IMR-90 (cell line): ENCODE data around the gene MRPS25. TPM values are rescaled to one million over a fixed set of nuclear protein-coding genes. Genes with fewer than 3 reads are reported as not detected.

Source experiments
- ATAC-seq: fragments of 200-7000 bp; cut with Tn5 transposase; 2 replicates; pipeline ENCODE4 v1.9.1; 2020; ENCODE audit warnings: low read depth, mild to moderate bottlenecking, moderate library complexity
- BruUV-seq: library from RNA; stranded (reverse); fragments of 400-500 nt; replicated peaks from 2 replicates; lab custom pipeline; 2021; lab: Mats Ljungman, UMichigan
- CTCF ChIA-PET: fragments of 300-600 bp; formaldehyde crosslinking; extraction: SDS; loops from one replicate; lab custom pipeline; 2021; ENCODE audit warnings: antibody characterized with exemption; lab: Yijun Ruan, JAX
- POLR2A ChIA-PET: fragments of 300-600 bp; sonication (Branson Sonifier 250); formaldehyde crosslinking; loops from one replicate; lab custom pipeline; 2022; ENCODE audit warnings: antibody characterized with exemption; ENCODE audit not compliant: unreplicated experiment; lab: Charles Lee
- DNase-seq: peaks from one replicate; pipeline ENCODE4 v3.0.0; 2013
- H2AFZ ChIP-seq: replicated peaks from 2 replicates; pipeline ENCODE3; 2013; ENCODE audit warnings: low read length, mild to moderate bottlenecking; ENCODE audit not compliant: poor library complexity
- H2AK5ac ChIP-seq: 2 replicates; pipeline ENCODE4 v1.6.1; 2013; ENCODE audit warnings: low read depth, low read length, inconsistent platforms
- H2AK9ac ChIP-seq: replicated peaks from 2 replicates; pipeline ENCODE3; 2013; ENCODE audit warnings: mild to moderate bottlenecking, low read depth, low read length, moderate library complexity; ENCODE audit not compliant: poor library complexity
- H2BK120ac ChIP-seq: 2 replicates; pipeline ENCODE4 v1.6.1; 2013; ENCODE audit warnings: low read depth, low read length, inconsistent platforms
- H2BK15ac ChIP-seq: 3 replicates; pipeline ENCODE4 v1.6.1; 2013; ENCODE audit warnings: low read depth, low read length, inconsistent platforms
- H2BK20ac ChIP-seq: 2 replicates; pipeline ENCODE4 v1.6.1; 2013; ENCODE audit warnings: low read depth, mild to moderate bottlenecking, inconsistent platforms, low read length, moderate library complexity
- H2BK5ac ChIP-seq: 2 replicates; pipeline ENCODE4 v1.6.1; 2013; ENCODE audit warnings: mild to moderate bottlenecking, low read depth, low read length, inconsistent platforms; ENCODE audit not compliant: poor library complexity, severe bottlenecking
- H3K14ac ChIP-seq: replicated peaks from 2 replicates; pipeline ENCODE4 v1.6.1; 2013; ENCODE audit warnings: low read depth, low read length, inconsistent platforms
- H3K18ac ChIP-seq: 2 replicates; pipeline ENCODE4 v1.6.1; 2013; ENCODE audit warnings: low read depth, low read length, control low read depth
- H3K23ac ChIP-seq: 2 replicates; pipeline ENCODE4 v1.6.1; 2013; ENCODE audit warnings: low read depth, low read length, inconsistent platforms
- H3K27ac ChIP-seq: 2 replicates; pipeline ENCODE4 v1.5.1; 2013; ENCODE audit warnings: mild to moderate bottlenecking, control low read depth, low read length; ENCODE audit not compliant: insufficient read depth
- H3K27me3 ChIP-seq: 2 replicates; pipeline ENCODE4 v1.6.1; 2013; ENCODE audit warnings: low read length; ENCODE audit not compliant: control insufficient read depth, insufficient read depth
- H3K36me3 ChIP-seq: 2 replicates; pipeline ENCODE4 v1.6.1; 2013; ENCODE audit warnings: low read length, mixed read lengths; ENCODE audit not compliant: control insufficient read depth, insufficient read depth
- H3K4ac ChIP-seq: 2 replicates; pipeline ENCODE4 v1.6.1; 2013; ENCODE audit warnings: low read depth, low read length, inconsistent platforms
- H3K4me1 ChIP-seq: 2 replicates; pipeline ENCODE4 v1.6.1; 2013; ENCODE audit warnings: low read length, mixed read lengths; ENCODE audit not compliant: control insufficient read depth, insufficient read depth
- H3K4me2 ChIP-seq: 2 replicates; pipeline ENCODE4 v1.6.1; 2013; ENCODE audit warnings: low read depth, mild to moderate bottlenecking, control low read depth, low read length, moderate library complexity
- H3K4me3 ChIP-seq: 2 replicates; pipeline ENCODE4 v1.5.1; 2013; ENCODE audit warnings: low read depth, mild to moderate bottlenecking, control low read depth, low read length, moderate library complexity; ENCODE audit not compliant: insufficient read depth
- H3K56ac ChIP-seq: 2 replicates; pipeline ENCODE4 v1.6.1; 2013; ENCODE audit warnings: low read length, inconsistent platforms; ENCODE audit not compliant: insufficient read depth; ENCODE audit errors: extremely low read depth
- H3K79me1 ChIP-seq, 2 experiments: 2 replicates each; pipeline ENCODE4 v1.6.1; 2013; ENCODE audit warnings: low read length in 2 of 2, inconsistent platforms in 1 of 2, low read depth in 1 of 2
- H3K9ac ChIP-seq: 2 replicates; pipeline ENCODE4 v1.6.1; 2013; ENCODE audit warnings: low read depth, low read length, control low read depth
- H3K9me1 ChIP-seq: 2 replicates; pipeline ENCODE4 v1.6.1; 2013; ENCODE audit warnings: low read length, inconsistent platforms; ENCODE audit not compliant: insufficient read depth
- H3K9me3 ChIP-seq: 2 replicates; pipeline ENCODE4 v1.6.1; 2013; ENCODE audit warnings: low read length; ENCODE audit not compliant: control insufficient read depth, insufficient read depth
- H4K20me1 ChIP-seq: 2 replicates; pipeline ENCODE4 v1.6.1; 2013; ENCODE audit warnings: low read length, inconsistent platforms; ENCODE audit not compliant: insufficient read depth
- H4K5ac ChIP-seq: 2 replicates; pipeline ENCODE4 v1.6.1; 2013; ENCODE audit warnings: mild to moderate bottlenecking, low read depth, low read length, control low read depth
- H4K8ac ChIP-seq, 2 experiments: 2 replicates each; pipeline ENCODE4 v1.6.1; 2013; ENCODE audit warnings: low read depth in 2 of 2, low read length in 2 of 2, control low read depth in 1 of 2, inconsistent platforms in 1 of 2
- H4K91ac ChIP-seq: 2 replicates; pipeline ENCODE4 v1.6.1; 2013; ENCODE audit warnings: low read depth, low read length, inconsistent platforms; ENCODE audit not compliant: insufficient read depth
- FOS ChIP-seq: fragments of 150-350 bp; IDR thresholded peaks from 2 replicates; pipeline ENCODE4 v1.6.1; 2016; ENCODE audit warnings: low read depth, low read length
- MAFK ChIP-seq: IDR thresholded peaks from 2 replicates; pipeline ENCODE4 v1.6.1; 2012; ENCODE audit warnings: low read depth, low read length, improper control_type of control experiment
- RCOR1 ChIP-seq: IDR thresholded peaks from 2 replicates; pipeline ENCODE4 v1.6.1; 2012; ENCODE audit warnings: mild to moderate bottlenecking, low read length, improper control_type of control experiment; ENCODE audit not compliant: insufficient replicate concordance
- SMC3 ChIP-seq: fragments of 150-350 bp; IDR thresholded peaks from 2 replicates; pipeline ENCODE4 v1.6.1; 2016; ENCODE audit warnings: low read depth, mild to moderate bottlenecking, antibody characterized with exemption, low read length, moderate library complexity
- WGBS, 2 experiments: methylation state at CpG; one replicate each; pipeline versions ENCODE4 v1.1.5 to v1.1.7; 2013; ENCODE audit warnings: missing lambda C conversion rate in 2 of 2; ENCODE audit not compliant: insufficient read length in 1 of 2; ENCODE audit errors: extremely low coverage in 2 of 2; 5-methylcytosine and 5-hydroxymethylcytosine counted together
- dilution Hi-C: fragments of 300-500 bp; cut with HindIII; formaldehyde crosslinking; loops from one replicate; pipeline ENCODE4 v1.14.3; 2018; ENCODE audit warnings: low sequenced_read_pairs; ENCODE audit not compliant: unreplicated experiment
- in situ Hi-C: fragments of 300-500 bp; cut with MboI; formaldehyde crosslinking; loops from 3 replicates; pipeline ENCODE4 v1.14.3; 2019; ENCODE audit warnings: low sequenced_read_pairs, inconsistent platforms, mixed read lengths
- intact Hi-C: fragments of 100-400 bp; cut with micrococcal nuclease; formaldehyde crosslinking; loops from 2 replicates; pipeline ENCODE4 v1.10.0; 2022
- polyA plus RNA-seq, 3 experiments: library from polyadenylated mRNA; depleted of rRNA; stranded (reverse); fragments of >200 nt; gene quantifications; 2 replicates each; pipeline ENCODE4 v1.2.3, GENCODE V29; 2012; ENCODE audit warnings: low replicate concordance in 1 of 3
- total RNA-seq: library from RNA; depleted of rRNA; stranded (reverse); fragments of >200 nt; gene quantifications from 2 replicates; pipeline ENCODE4 v1.2.3, GENCODE V29; 2012
- TF ChIP-seq, protein P1 (sequence below): fragments of 150-350 bp; IDR thresholded peaks from 2 replicates; pipeline ENCODE4 v1.6.1; 2016; ENCODE audit warnings: low read depth, mild to moderate bottlenecking, low read length, moderate library complexity, borderline replicate concordance

The MRPS25 gene
- total and polyA plus RNA-seq, 2 of the 4 experiments (the other 2 are of a cell fraction) = 9.0 to 20.8 TPM

DNA sequence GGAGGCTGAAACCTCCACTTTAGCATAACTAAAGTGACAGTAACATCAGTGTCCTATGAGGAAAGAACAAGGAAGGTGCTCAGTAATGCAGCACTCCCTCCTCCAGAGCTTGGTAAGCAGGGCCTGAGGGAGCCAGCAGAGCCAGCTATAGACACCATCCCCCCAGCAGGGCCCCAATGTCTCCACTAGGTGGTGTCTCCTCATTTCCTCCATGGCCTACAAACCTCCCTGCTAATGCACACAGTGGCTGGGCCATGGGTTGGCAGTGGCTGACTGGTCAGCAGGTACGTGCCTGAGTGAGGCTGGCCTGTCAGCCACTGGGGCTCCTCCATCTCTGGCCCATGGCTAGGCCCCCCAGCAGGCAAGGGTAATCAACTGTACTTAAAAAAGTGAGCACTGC lies 13.6 kb downstream of the MRPS25 start (continued):
- TF ChIP-seq FOS (no peak), MAFK (no peak), RCOR1 (no peak)
- TF ChIP-seq, protein P1, sequence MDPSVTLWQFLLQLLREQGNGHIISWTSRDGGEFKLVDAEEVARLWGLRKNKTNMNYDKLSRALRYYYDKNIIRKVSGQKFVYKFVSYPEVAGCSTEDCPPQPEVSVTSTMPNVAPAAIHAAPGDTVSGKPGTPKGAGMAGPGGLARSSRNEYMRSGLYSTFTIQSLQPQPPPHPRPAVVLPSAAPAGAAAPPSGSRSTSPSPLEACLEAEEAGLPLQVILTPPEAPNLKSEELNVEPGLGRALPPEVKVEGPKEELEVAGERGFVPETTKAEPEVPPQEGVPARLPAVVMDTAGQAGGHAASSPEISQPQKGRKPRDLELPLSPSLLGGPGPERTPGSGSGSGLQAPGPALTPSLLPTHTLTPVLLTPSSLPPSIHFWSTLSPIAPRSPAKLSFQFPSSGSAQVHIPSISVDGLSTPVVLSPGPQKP = no peak

DNA sequence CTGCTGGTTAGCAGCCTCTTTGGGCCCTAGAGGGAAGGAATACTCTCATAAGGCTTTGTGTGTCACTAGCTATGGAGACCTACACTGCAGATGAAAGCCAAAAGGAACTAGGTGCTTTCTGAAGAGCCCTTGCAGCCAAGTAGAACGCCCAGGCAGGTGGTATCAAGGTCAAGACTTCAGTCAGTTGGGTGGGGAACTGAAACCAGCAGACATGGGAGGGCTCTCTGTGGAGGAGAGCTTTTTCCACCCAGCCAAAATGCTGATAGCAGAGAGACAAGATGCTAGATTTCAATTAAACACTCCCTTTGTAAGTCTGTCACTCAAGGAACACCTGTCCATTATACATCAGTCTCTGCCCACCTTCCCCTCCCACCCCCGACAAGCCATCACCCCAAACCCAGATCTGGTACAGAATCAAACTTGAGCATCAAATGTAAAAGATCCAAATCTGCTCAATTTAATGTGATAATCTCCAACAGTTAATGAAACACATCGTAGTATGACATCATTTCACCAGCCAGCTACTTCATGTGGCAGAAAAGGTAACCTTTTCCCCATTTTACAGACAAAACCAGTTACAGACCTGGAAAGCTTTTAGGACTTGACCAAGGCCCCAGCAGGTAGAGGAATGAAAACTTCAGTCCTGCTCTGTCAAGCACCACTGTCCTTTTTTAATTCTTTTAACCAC lies 14.6 kb downstream of the MRPS25 start:
- no peak overlapping the region for H3K4me2 ChIP-seq
- H3K9ac ChIP-seq = no peak overlapping the region
- no peaks in the 10 kb centered on the region for H3K9me3 ChIP-seq
- ATAC-seq (no peak), DNase-seq (no peak)
- H3K36me3 ChIP-seq = peaks cover 45% of the 10 kb centered on the region
- H2BK20ac ChIP-seq = no peak overlapping the region
- dilution Hi-C loops = no loop called here
- in situ Hi-C loops = no loop called here
- intact Hi-C loops = loop anchor here (5.0 kb wide), 1 partner anchor 123 kb away; no protein-coding TSS in a partner anchor
- peaks cover 3% of the 10 kb centered on the region; the same call in 1 of the 2 replicates for H3K4me1 ChIP-seq
- no peak overlapping the region for H3K23ac ChIP-seq
- no peak overlapping the region for H3K4ac ChIP-seq
- ChIA-PET POLR2A (no interaction called here), CTCF (interaction anchor here (0.8 to 1.3 kb wide), 3 partner anchors 10 to 17 kb away, joined by 3 to 4 read pairs (median 3); no protein-coding TSS in a partner anchor)
- H2BK120ac ChIP-seq = no peak overlapping the region
- no peak overlapping the region for H2BK15ac ChIP-seq
- H3K9me1 ChIP-seq = no peaks in the 10 kb centered on the region; the same call in 1 of the 2 replicates
- peaks cover 31 to 37% of the 10 kb centered on the region in 2 experiments for H3K79me1 ChIP-seq
- H4K20me1 ChIP-seq = peaks cover 8% of the 10 kb centered on the region
- H2AK5ac ChIP-seq = no peak overlapping the region
- no peak overlapping the region for H3K14ac ChIP-seq
- no TSS peak for BruUV-seq
- H3K56ac ChIP-seq = no peak overlapping the region
- H4K91ac ChIP-seq = no peak overlapping the region
- no peaks in the 10 kb centered on the region for H3K27me3 ChIP-seq
- no peak overlapping the region for H4K5ac ChIP-seq
- H2AFZ ChIP-seq = no peak overlapping the region
- 100% methylated on average over 1 of the region's 3 CpGs; no CpG with 5 or more reads in 1 of the 2 experiments for WGBS, 2 experiments
- H2BK5ac ChIP-seq = no peak overlapping the region
- H3K18ac ChIP-seq = no peak overlapping the region
- H3K4me3 ChIP-seq = no peak overlapping the region
- no peak overlapping the region for H4K8ac ChIP-seq
- no peak for TF ChIP-seq SMC3
- no peak overlapping the region for H2AK9ac ChIP-seq
- no peak overlapping the region for H3K27ac ChIP-seq
